Stimulated activated CD8-positive, alpha-beta memory T cell treated with anti-CD3 and anti-CD28 coated beads, Interleukin-4, amount 100 ng/mL, for 24 hours (primary cell): Measurements from ENCODE around the gene EDA.

Experiments used
- DNase-seq: peaks from one replicate; pipeline ENCODE4 v3.0.0-alpha.2; 2020; ENCODE audit warnings: low read depth

EDA gene

GRCh38 chrX:70062961-70063550, 447.1 kb downstream of the EDA start:
- no peak for DNase-seq

- no peak for DNase-seq
Observed at GRCh38 chrX:70066646-70067045, 450.7 kb downstream of the EDA start.

- DNase-seq, result no peak
Observed at GRCh38 chrX:70079297-70079696, 463.4 kb downstream of the EDA start.

GRCh38 chrX:70079870-70080269, 464.0 kb downstream of the EDA start:
- DNase-seq, result no peak

- DNase-seq, result no peak
Observed at GRCh38 chrX:70082723-70083122, 466.8 kb downstream of the EDA start.

- DNase-seq, result no peak
Observed at GRCh38 chrX:70084592-70085240, 468.8 kb downstream of the EDA start.

- no peak for DNase-seq
Observed at GRCh38 chrX:70087857-70088630, 472.1 kb downstream of the EDA start.

- no peak for DNase-seq
Observed at GRCh38 chrX:70088751-70089150, 472.8 kb downstream of the EDA start.
